Stimulated activated CD4-positive, alpha-beta T cell treated with anti-CD3 and anti-CD28 coated beads, TNF-alpha, amount 100 ng/mL, for 48 hours (primary cell): ENCODE results near the gene AK5.
A peak's percentile ranks its signal among the peaks of the same experiment; 100 is the strongest.
"Not testable (repeated sequence)": the region's sequence is repeated elsewhere in the genome, so short reads cannot be mapped to it uniquely, and the experiment has no call there.

Experiments
- DNase-seq, 3 donors: peaks; one replicate each; pipeline ENCODE4 v3.0.0-alpha.2; 2020; ENCODE audit warnings: low read depth in 3 of 3

AK5 gene

DNA sequence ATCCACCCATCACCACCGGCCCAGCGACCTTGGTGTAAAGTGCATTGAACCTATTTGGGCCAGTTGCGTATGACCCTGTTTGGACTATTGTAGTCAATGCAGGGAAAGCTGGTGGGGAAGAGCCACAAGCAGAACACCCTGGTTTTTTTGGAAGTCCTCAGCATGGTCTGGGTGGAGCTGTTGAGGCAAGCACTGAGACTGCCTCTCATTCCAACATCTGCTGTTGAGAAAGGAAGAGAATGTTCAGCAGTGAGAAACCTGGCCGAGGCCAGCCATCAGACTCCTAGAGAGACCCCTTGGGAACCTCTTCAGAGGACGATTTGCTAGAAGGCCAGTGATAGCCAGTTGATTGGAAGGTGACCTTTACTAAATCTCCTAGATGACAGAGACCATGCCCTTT, 217.6 kb downstream of the AK5 start:
- no peak for DNase-seq

GRCh38 chr1:77504986-77505385, 223.2 kb downstream of the AK5 start:
- DNase-seq = no peak

DNA sequence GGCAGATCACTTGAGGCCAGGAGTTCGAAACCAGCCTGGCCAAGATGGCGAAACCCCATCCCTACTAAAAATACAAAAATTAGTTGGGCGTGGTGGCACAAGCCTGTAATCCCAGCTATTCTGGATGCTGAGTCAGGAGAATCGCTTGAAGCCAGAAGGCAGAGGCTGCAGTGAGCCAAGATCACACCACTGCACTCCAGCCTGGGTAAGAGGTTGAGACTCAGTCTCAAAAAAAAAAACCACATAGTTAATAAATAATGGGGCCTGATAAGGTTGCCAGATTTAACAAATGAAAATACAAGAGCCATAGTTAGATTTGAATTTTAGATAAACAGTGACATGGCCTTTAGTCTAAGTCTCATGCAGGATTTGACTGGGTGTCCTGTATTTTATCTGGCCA, 225.0 kb downstream of the AK5 start:
- no peak for DNase-seq

DNA sequence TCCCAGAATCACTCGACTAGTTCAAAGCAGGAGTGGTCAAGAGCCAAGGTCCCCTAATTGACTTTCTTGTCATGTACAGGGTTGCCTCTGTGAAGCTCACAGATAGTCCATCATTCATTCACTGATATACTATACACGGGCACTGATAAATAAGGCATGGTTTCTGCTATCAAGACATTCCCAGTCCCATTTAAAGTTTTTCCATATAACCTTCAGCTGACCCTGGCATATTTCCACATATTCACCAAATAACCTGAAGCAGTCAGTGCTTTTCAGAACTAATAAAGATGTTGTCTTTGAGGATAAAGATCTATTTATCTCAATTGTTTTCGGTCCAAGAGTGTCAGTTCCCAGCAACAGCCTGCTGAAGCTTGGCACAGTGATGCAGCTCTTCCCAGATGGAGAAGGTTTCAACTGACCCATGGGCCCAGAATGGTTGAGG, 227.3 kb downstream of the AK5 start:
- DNase-seq = no peak

GRCh38 chr1:77509898-77510297, 228.1 kb downstream of the AK5 start:
- no peak for DNase-seq

DNA sequence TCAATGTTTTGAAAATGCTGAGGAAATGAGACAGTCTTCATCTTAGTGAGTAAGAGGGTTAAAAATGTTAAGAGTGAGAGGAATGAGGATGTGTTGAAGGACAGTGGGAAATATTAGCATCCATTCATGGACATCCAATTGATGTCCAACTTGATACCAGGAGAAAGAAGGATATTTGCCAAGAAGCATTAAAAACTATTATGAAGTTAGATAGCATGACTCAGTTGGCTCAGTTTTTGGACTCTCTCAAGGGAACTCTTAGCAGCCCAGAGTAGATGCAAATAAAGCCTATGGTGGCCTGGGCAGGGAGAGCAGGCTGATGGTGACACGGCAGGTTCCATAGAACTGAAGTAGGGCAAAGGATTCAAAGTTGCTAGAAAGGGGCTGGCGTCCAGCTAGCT, 229.6 kb downstream of the AK5 start:
- DNase-seq = no peak

DNA sequence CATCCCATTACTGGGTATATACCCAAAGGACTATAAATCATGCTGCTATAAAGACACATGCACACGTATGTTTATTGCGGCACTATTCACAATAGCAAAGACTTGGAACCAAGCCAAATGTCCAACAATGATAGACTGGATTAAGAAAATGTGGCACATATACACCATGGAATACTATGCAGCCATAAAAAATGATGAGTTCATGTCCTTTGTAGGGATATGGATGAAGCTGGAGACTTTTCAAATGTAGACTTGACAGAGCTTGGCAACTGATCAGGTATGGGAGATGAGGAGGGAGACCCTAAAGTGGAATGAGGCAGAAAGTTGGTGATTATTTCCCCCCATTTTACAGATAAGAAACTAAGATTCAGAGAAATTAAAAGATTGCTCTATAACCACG, 230.8 kb downstream of the AK5 start:
- not testable (repeated sequence) for DNase-seq

DNA sequence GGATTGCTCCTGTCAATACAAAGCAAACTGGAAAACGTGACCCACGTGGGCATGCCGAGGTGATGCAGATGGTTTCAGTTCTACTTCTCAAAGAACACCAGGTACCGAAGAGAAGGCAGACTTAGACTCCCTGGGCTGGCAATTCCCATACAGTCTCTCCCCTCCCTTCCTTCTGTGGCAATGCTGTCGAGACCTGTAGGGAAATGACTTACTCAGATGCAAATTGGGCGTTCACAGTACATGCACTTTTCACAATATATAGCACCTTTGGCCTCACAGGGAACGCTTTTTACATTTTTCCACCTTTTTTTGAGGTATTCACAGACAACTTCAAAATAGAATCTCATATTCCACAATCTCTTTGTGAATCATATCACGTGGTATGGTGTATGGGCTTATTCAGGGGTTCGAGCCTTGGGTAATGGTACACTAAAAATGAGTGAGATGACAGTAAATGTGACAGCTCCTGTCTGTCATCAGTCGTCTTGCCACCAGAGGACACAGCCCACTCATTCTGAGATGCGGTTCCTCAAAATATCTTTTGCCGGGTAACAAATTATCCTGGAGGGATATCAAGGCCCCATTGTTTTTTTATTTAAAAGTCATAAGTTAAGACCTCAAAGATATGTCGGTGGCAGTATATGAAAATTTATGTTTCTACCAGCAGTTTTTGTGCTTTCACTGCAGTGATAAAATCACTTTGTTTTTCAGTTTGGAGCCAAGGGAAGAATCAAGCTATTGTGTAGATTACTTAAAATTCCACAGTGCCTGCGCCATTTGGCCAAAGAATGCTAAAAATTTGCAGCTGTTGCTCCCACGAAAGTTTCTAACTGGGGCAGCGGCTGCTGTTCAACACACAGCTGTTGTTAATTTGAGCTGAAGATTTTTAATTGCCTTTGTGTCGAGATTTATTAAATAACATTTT, 232.3 kb downstream of the AK5 start:
- DNase-seq = no peak

DNA sequence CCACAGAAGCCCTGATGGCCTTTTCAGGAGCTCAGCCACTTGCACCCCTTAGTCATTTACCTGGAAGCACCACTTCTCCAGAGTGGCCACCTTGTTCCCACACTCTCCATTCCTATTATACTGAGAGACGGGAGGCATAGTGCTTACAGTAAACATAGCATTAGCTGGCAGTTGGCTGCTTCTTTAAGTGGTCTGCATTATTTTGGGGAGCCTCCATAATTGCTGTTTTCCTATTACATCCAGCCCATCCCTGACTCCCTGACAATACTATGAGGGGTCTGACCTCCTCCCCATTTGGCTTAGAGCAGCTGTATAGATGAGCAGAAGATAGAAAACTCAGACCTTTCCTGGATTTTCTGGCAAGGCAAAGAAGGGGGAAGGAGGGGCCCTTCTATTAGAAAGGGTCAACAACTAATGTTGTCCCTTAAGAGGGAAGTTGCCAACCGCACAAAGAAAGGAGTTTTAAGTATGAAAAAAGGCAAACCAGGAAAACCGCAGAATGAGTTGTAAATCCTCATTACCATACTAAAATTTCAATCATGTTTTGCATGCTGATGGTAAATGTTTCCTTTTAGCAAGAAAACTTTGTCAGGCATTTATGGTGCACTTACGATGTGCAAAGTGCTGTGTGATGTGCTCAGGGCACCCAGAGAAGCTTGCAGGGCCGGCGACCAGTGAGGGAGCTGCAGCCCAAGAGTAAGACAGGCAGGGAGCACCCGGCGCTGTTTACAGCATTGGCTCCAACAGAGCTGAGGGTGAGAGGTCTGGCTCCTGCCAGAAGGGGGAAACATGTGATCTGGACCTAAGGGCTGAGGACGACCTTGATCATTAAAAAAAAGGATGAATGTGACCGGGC, 233.3 kb downstream of the AK5 start:
- no peak for DNase-seq

DNA sequence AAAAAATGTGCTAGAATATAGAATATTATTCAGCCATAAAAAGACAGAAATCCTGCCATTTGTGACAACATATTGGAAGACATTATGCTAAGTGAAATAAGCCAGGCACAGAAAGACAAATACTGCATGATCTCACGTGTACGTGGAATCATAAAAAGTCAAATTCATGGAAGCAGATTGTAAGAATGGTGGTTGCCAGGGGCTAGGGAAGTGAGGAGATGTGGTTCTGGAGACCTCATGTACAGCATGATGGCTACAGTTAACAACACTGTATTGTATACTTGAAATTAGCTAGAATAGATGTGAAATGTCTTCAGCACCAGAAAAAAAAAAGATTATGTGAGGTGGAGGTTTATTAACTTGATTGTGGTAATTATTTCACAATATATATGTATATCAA, 234.3 kb downstream of the AK5 start:
- DNase-seq = no peak

DNA sequence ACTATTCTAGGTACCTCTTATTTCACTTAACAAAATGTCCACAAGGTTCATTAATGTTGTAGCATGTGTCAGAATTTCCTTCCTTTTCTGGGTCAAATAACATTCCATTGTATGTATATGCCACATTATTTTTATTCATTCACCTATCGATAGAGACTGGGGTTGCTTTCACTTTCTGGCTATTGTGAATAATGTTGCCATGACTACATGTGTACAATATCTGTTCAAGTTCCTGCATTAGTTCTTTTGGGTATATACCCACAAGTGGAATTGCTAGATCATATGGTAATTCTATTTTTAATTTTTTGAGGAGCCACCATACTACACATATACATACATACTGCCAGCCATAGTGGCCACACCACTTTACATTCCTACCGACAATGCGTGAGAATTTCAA, 242.2 kb downstream of the AK5 start:
- no peak for DNase-seq

DNA sequence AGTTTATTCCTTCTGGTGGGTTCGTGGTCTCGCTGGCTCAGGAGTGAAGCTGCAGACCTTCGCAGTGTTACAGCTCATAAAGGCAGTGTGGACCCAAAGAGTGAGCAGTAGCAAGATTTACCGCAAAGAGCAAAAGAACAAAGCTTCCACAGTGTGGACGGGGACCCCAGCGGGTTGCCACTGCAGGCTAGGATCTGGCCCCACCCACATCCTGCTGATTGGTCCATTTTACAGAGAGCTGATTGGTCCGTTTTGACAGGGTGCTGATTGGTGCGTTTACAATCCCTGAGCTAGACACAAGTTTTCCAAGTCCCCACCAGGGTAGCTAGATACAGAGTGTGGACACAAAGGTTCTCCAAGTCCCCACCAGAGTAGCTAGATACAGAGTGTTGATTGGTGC, 249.3 kb downstream of the AK5 start:
- not testable (repeated sequence) for DNase-seq

- DNase-seq = not testable (repeated sequence)
Observed at GRCh38 chr1:77531596-77532280, 249.9 kb downstream of the AK5 start.

GRCh38 chr1:77532641-77533040, 250.8 kb downstream of the AK5 start:
- DNase-seq = no peak

DNA sequence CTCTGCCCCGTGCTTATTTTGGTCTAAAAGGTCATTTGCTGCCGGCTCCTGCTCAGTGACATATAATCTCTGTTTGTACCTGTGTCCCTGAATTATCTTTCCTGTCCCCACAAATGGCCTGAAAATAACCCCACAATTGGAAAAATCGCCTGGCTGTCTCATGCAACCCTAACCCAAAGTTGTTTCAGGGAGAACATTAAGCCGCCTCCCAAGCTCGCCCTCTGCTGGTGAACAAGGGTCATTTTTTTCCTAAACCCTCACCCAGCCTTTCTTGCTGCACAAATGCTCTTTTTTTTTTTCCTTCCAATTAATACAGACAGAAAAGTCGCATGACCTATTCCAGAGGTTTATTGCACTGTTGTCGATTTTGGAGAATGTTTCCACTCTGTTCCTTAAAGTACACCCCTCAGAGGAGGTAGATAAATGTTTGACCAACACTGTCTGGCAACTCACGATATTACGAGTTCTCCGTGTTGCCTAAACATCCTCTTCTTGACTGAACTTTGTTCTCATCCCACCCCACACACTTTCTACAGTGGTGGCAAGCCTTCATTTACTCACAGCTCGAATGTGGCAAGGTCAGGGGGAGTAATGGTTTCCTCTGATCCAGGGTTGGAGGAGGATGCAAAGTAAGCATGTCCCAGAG, 252.0 kb downstream of the AK5 start:
- peak; percentile 11 to 52 (median 24) for DNase-seq

DNA sequence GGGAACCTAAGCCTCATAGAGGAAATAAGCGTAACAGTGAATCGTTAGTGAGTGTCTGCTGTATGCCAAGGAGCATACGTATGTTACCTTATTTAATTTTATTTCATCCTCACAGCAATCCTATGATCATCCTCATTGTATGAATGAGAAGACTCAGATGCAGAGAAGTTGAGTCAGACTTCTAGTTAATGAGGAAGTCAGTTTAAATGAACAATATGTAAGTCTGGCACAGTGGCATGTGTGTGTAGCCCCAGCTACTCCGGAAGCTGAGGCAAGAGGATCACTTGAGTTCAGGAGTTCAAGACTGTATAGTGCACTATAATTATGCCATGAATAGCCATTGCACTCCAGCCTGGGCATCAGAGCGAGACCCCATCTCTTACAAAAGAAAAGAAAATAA, 252.6 kb downstream of the AK5 start:
- no peak for DNase-seq

- no peak for DNase-seq
Observed at GRCh38 chr1:77536813-77537212, 255.0 kb downstream of the AK5 start.

- no peak for DNase-seq
Observed at GRCh38 chr1:77538956-77539518, 257.2 kb downstream of the AK5 start.

DNA sequence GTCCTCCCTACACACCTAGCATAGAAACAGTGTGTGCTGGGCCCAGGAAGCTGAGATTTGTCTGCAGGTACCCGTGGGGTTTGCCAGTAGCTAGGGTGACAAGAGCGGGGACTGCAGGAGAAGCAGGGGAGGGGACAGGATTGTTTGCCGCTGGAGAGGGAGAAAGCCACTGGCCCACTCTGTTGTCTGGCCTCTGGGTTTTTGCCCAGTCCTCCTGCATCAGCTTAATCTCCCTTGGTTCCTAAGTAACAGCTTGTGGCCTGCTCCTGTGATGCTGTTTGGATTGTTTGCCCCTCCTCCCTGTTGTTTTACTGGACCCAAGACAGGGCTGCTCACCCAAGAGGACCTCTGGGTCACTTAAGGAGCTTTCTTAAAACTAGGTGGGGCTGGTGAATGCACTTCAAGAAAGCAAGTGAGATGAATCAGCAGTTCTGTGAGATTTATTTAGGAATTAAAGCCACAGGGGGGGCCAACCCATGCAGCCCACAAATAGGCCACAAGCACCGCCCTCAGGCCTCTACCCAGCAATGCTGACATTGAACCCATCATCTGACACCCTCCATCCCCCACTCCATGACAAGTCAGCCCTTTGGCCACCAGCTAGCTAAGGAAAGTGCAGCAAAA, 257.8 kb downstream of the AK5 start:
- DNase-seq = no peak

DNA sequence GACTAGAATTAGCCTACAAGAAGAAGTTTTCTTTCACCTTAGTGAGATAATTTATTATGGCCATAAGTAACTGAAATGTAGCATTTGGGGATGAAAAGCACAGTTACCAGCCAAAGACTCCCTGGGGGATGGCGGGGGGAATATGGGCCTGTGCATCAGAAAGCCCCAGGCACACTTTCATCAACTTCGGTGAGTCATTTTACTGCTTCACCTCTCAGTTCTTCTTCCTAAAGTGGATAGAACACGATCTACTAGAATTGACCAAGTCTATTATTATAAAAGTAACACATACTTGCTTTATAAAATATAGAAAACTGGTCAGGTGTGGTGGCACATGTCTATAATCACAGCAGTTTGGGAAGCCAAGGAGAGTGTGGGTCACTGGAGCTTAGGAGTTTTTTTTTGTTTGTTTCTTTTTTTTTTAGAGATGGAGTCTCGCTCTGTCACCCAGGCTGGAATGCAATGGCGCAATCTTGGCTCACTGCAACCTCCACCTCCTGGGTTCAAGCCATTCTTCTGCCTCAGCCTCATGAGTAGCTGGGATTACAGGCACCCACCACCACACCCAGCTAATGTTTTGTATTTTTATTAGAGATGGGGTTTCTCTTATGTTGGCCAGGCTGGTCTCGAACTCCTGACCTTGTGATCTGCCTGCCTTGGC, 258.8 kb downstream of the AK5 start:
- no peak for DNase-seq
